ENCODE results near the gene TANK. TPM values are rescaled to one million over a fixed set of nuclear protein-coding genes. Genes with fewer than 3 reads are reported as not detected.
A peak's percentile ranks its signal among the peaks of the same experiment; 100 is the strongest.

TANK gene
- total and polyA plus RNA-seq, 2 of the 13 experiments (the other 11 are each of a cell fraction or from before 2014, with no cell fraction given), result 66.9 to 96.1 TPM

GRCh38 chr2:161115605-161116380 is 44.4 kb upstream of the TANK start (continued):
- no peak for TF ChIP-seq ZBTB46 (CRISPR knock-in tag; IDR thresholded peaks at IDR 0.05; ENCODE audit: borderline replicate concordance)
- no peak for TF ChIP-seq KMT2A (CRISPR knock-in tag; IDR thresholded peaks at IDR 0.05)
- TF ChIP-seq ZNF652 (CRISPR knock-in tag; IDR thresholded peaks at IDR 0.05; ENCODE audit: borderline replicate concordance, low read depth), result no peak
- no peak for TF ChIP-seq HOXA9 (CRISPR knock-in tag; IDR thresholded peaks at IDR 0.05; ENCODE audit: borderline replicate concordance)
- no peak for TF ChIP-seq ZNF367 (CRISPR knock-in tag; IDR thresholded peaks at IDR 0.05; ENCODE audit: borderline replicate concordance)
- peak; percentile 60; the same call in 1 of the 2 replicates for TF ChIP-seq ZNF331 (CRISPR knock-in tag; IDR thresholded peaks at IDR 0.05)
- no peak for TF ChIP-seq RBFOX2 (IDR thresholded peaks at IDR 0.05; ENCODE audit: low read depth, low read length)
- no peak for TF ChIP-seq ATF5 (CRISPR knock-in tag; IDR thresholded peaks at IDR 0.05; ENCODE audit: low read depth)
- TF ChIP-seq ZNF761 (CRISPR knock-in tag; conservative IDR thresholded peaks at IDR 0.05), result 0 out of 2 replicates have a peak, but pooled peaks have one; percentile 45
- TF ChIP-seq HOXA7 (CRISPR knock-in tag; IDR thresholded peaks at IDR 0.05), result no peak
- no peak for TF ChIP-seq SSRP1 (CRISPR knock-in tag; IDR thresholded peaks at IDR 0.05)
- TF ChIP-seq NAIF1 (CRISPR knock-in tag; IDR thresholded peaks at IDR 0.05; ENCODE audit: borderline replicate concordance), result no peak
- TF ChIP-seq NR0B2 (CRISPR knock-in tag; IDR thresholded peaks at IDR 0.05), result no peak
- TF ChIP-seq TCF12 (IDR thresholded peaks at IDR 0.05), result no peak
- TF ChIP-seq TCF12 (CRISPR knock-in tag; IDR thresholded peaks at IDR 0.05), result no peak
- TF ChIP-seq PITX1 (CRISPR knock-in tag; IDR thresholded peaks at IDR 0.05), result no peak
- no peak for TF ChIP-seq JDP2 (CRISPR knock-in tag; IDR thresholded peaks at IDR 0.05; ENCODE audit: borderline replicate concordance)
- no peak for TF ChIP-seq RBM22 (optimal IDR thresholded peaks at IDR 0.05; ENCODE audit: low read length)
- TF ChIP-seq MYNN (CRISPR knock-in tag; IDR thresholded peaks at IDR 0.05; ENCODE audit: low read depth), result no peak; the same call in 1 of the 2 replicates
- TF ChIP-seq ZNF556 (CRISPR knock-in tag; IDR thresholded peaks at IDR 0.05; ENCODE audit: borderline replicate concordance), result peak; percentile 39; the same call in 1 of the 2 replicates
- no peak for TF ChIP-seq ZNF672 (CRISPR knock-in tag; IDR thresholded peaks at IDR 0.05)

All from HepG2 (cell line).